GM21423 (cell line): ENCODE data around the gene ASCC2.
"Not testable (repeated sequence)": the region's sequence is repeated elsewhere in the genome, so short reads cannot be mapped to it uniquely, and the experiment has no call there.

Source experiments
- ATAC-seq: cut with Tn5 transposase; IDR thresholded peaks from one replicate; pipeline ENCODE4 v1.9.1; 2021; ENCODE audit warnings: mild to moderate bottlenecking, moderate library complexity; ENCODE audit not compliant: unreplicated experiment

ASCC2 gene

GRCh38 chr22:29758068-29758622 is 79.9 kb downstream of the ASCC2 start:
- ATAC-seq, result no peak

GRCh38 chr22:29757096-29757495 is 81.0 kb downstream of the ASCC2 start:
- no peak for ATAC-seq

DNA sequence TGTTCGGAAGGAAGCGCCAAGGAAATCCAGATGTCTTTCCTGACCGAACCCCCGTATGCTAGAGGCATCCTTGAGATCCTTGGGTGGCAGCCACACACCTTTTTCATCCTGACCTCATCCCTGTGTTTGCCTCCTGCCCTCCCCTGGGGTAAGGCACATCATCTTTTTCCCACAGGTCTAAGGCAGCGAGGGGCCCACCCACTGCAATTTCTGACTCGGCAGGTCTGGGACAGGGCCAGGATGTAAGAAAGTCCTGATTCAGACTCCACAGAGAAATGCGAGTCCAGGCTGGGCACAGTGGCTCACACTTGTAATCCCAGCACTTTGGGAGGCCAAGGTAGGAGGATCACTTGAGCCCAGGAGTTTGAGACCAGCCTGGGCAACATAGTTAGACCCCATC is 81.7 kb downstream of the ASCC2 start:
- no peak for ATAC-seq

DNA sequence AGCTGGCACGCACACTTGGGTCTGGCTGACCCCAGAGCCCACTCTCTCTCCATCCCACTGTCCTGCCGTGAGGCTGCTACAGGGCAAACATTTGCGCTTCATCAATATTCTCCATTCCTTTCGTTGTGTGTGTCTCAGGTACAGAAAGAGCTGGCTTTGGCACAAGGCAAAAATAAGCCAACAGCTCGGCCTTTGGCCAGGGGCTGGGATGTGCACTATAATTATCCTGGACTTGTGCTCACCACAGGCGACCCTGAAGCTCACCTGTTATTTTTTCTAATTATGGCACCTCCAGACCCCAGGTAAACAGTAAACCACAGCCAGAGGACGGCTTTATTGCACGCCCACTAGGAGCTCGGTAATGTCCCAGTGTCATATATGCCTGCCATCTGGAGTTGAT is 82.2 kb downstream of the ASCC2 start:
- no peak for ATAC-seq

GRCh38 chr22:29754658-29755395 is 83.2 kb downstream of the ASCC2 start:
- ATAC-seq, result not testable (repeated sequence)

DNA sequence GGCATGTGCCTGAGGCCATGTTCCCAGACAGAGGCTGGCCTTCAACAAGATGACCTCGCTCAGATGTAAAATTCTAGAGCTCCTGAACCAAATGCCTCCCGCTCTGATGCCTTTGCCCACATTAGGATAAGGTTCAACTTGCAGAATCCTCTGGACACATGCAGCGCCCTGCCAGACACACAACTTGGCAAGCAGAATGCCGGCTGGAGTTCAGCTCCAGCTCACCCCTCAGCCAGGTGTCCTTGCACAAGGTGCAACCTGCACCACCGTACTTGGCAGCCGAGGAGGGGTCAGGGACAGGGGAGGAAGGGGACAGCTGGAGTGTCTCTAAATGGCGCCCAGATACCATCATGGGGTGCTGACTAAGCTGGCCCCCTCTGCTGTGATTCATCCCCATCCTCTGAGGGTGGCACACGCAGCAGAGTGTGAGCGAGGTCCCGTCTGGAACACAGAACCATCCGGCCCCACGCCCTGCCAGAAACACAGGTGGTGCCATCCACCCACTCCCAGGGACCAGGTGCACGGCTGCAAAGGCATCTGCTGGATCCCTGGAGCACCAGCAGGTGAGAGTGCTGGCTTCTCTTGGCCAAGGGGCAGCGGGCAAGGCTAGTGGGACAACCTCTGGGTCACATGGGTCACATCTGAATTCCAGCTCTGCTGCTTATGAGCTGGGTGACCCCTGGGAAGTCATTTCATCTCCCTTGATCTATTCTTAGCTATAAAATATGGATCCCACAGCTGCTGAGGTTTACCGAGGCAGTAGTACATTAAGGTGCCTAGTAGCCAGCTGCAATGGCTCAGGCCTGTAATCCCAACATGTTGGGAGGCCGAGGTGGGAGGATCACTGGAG is 84.0 kb downstream of the ASCC2 start:
- no peak for ATAC-seq

DNA sequence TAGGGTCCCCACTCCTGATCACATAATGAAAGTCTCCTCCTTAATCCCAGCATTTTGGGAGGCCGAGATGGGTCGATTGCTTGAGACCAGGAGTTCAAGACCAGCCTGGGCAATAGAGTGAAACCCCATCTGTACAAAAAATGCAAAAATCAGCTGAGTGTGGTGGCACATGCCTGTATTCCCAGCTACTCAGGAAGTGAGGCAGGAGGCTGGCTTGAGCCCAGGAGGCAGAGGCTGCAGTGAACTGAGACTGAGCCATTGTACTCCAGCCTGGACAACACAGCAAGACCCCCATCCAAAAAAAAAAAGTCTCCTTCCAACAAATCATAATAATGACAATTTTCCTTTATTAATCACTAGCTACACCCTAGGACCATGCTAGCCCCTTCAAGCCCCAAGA is 86.4 kb downstream of the ASCC2 start:
- no peak for ATAC-seq

DNA sequence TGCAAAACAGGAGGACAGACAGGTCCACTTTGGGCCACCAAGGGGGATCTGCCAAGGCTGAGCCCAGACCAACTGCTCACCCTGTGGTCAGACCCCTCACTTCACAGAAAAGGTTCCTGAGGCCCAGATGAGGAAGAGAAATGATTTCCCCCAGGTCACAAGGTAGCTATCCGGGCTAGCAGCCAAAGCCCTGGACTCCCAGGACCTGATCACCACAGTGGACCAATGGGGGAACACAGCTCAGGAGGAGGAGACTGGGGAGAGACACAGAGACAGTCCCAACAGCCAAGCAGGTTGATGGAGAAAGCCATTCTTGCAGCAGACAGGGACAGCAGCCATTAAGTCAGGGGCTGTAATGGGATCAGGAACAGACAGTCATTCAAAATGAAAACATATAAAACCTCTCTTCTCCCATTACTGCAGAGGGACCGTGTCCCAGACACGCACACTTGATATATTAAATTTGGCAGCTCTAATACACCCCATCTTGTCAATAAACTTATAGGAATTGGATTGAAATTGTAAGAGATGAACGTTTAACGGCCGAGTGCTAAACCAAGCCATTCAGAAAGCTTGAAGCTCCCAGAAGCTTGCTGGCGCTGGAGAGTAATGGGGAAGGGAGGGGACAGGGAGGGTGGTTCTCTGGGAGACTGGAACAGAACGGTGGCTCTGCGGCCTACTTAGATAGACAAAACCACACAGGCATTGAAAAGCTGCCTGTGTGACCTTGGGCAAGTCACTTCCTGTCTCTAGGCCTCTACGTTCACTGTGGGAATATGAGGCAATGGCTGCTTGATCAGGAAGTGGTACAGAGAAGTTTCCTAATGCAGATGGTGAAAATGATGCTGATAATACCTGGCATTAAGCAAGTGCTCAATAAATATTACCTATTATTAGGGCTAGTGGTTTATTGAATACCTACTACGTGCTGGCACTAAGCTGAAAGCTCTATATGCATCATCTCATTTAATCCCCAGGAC is 87.2 kb downstream of the ASCC2 start:
- no peak for ATAC-seq

- ATAC-seq, result no peak
Measured at GRCh38 chr22:29750029-29750428, 88.0 kb downstream of the ASCC2 start.

GRCh38 chr22:29748248-29748893 is 89.7 kb downstream of the ASCC2 start:
- no peak for ATAC-seq

- ATAC-seq, result no peak
Measured at GRCh38 chr22:29747832-29748231, 90.2 kb downstream of the ASCC2 start.

GRCh38 chr22:29744902-29745301 is 93.2 kb downstream of the ASCC2 start:
- ATAC-seq, result no peak

GRCh38 chr22:29742326-29742725 is 95.7 kb downstream of the ASCC2 start:
- no peak for ATAC-seq

- ATAC-seq, result no peak
Measured at GRCh38 chr22:29741926-29742325, 96.1 kb downstream of the ASCC2 start.

- ATAC-seq, result no peak
Measured at GRCh38 chr22:29740216-29740615, 97.9 kb downstream of the ASCC2 start.

- ATAC-seq, result no peak
Measured at GRCh38 chr22:29739346-29739875, 98.7 kb downstream of the ASCC2 start.
